ENCODE measurements around the gene DENND4B.

- TF ChIP-seq, protein P1, sequence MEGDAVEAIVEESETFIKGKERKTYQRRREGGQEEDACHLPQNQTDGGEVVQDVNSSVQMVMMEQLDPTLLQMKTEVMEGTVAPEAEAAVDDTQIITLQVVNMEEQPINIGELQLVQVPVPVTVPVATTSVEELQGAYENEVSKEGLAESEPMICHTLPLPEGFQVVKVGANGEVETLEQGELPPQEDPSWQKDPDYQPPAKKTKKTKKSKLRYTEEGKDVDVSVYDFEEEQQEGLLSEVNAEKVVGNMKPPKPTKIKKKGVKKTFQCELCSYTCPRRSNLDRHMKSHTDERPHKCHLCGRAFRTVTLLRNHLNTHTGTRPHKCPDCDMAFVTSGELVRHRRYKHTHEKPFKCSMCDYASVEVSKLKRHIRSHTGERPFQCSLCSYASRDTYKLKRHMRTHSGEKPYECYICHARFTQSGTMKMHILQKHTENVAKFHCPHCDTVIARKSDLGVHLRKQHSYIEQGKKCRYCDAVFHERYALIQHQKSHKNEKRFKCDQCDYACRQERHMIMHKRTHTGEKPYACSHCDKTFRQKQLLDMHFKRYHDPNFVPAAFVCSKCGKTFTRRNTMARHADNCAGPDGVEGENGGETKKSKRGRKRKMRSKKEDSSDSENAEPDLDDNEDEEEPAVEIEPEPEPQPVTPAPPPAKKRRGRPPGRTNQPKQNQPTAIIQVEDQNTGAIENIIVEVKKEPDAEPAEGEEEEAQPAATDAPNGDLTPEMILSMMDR (IDR thresholded peaks at IDR 0.05): no peak
- TF ChIP-seq POLR2AphosphoS5 (IDR thresholded peaks at IDR 0.05): no peak
- TF ChIP-seq POLR2A (IDR thresholded peaks at IDR 0.05; ENCODE audit: low read depth): no peak
- no peak for TF ChIP-seq EP300 (IDR thresholded peaks at IDR 0.05)
Measured at GRCh38 chr1:153886127-153886526, 60.4 kb downstream of the DENND4B start.
